ENCODE data around the gene RRP8. TPM values are rescaled to one million over a fixed set of nuclear protein-coding genes. Genes with fewer than 3 reads are reported as not detected.

Gene RRP8
- total and polyA plus RNA-seq, 9 of the 15 experiments (the other 6 are each of a cell fraction or from before 2014, with no cell fraction given), result 5.7 to 47.3 (median 32.6) TPM

DNA sequence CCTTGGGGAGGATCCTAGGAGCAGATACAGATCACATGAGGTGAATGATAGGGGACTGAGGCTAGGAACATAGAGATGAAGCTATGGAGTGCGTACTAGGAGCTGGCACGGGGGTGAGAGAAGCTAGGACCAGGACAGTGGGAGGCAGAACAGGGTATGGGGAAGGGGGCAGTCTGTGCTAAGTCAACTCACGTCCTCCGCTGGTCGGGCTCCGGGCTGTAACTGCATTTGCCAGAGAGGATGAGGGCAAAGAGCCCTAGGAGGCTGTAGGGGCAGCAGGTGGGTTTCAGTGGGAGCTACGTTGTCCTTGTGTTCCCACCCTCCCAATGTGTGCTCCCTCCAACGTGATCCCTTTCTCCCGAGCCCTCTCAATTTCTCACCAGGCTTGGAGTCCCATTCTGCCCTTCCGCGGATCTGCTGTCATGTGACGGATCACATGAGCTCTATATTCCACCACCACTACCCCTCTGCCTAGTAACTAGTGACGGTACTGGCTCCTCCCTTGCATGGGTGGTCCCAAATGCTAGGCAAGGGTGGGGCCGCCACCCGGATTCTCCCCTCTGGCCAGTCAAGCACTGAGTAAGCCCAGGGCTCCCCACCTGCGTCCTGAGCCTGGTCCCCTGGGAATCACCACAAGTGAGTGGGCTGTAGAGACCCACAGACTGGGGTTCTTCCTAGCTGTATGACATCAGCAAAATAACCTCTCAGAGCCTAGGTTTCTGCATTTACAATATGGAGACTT is 15.8 kb upstream of the RRP8 start, which contains the start of gene TPP1 (continued):
- TF ChIP-seq, protein P1, sequence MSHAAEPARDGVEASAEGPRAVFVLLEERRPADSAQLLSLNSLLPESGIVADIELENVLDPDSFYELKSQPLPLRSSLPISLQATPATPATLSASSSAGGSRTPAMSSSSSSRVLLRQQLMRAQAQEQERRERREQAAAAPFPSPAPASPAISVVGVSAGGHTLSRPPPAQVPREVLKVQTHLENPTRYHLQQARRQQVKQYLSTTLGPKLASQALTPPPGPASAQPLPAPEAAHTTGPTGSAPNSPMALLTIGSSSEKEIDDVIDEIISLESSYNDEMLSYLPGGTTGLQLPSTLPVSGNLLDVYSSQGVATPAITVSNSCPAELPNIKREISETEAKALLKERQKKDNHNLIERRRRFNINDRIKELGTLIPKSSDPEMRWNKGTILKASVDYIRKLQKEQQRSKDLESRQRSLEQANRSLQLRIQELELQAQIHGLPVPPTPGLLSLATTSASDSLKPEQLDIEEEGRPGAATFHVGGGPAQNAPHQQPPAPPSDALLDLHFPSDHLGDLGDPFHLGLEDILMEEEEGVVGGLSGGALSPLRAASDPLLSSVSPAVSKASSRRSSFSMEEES (CRISPR knock-in tag; IDR thresholded peaks at IDR 0.05), result peak; percentile 95
- TF ChIP-seq HMG20A (CRISPR knock-in tag; conservative IDR thresholded peaks at IDR 0.05), result no peak
- no peak for TF ChIP-seq SMARCC2 (IDR thresholded peaks at IDR 0.05; ENCODE audit: low read depth)
- TF ChIP-seq ZC3H4 (CRISPR knock-in tag; IDR thresholded peaks at IDR 0.05; ENCODE audit: borderline replicate concordance), result peak; percentile 97; the same call in 1 of the 2 replicates
- TF ChIP-seq SRF (CRISPR knock-in tag; IDR thresholded peaks at IDR 0.05), result peak in 1 of 2 experiments; percentile 45; a peak in 2 of 4 replicates
- TF ChIP-seq, protein P2, sequence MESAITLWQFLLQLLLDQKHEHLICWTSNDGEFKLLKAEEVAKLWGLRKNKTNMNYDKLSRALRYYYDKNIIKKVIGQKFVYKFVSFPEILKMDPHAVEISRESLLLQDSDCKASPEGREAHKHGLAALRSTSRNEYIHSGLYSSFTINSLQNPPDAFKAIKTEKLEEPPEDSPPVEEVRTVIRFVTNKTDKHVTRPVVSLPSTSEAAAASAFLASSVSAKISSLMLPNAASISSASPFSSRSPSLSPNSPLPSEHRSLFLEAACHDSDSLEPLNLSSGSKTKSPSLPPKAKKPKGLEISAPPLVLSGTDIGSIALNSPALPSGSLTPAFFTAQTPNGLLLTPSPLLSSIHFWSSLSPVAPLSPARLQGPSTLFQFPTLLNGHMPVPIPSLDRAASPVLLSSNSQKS (CRISPR knock-in tag; IDR thresholded peaks at IDR 0.05), result no peak
- TF ChIP-seq, protein P3, sequence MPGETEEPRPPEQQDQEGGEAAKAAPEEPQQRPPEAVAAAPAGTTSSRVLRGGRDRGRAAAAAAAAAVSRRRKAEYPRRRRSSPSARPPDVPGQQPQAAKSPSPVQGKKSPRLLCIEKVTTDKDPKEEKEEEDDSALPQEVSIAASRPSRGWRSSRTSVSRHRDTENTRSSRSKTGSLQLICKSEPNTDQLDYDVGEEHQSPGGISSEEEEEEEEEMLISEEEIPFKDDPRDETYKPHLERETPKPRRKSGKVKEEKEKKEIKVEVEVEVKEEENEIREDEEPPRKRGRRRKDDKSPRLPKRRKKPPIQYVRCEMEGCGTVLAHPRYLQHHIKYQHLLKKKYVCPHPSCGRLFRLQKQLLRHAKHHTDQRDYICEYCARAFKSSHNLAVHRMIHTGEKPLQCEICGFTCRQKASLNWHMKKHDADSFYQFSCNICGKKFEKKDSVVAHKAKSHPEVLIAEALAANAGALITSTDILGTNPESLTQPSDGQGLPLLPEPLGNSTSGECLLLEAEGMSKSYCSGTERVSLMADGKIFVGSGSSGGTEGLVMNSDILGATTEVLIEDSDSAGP (CRISPR knock-in tag; IDR thresholded peaks at IDR 0.05), result no peak
- TF ChIP-seq, protein P4, sequence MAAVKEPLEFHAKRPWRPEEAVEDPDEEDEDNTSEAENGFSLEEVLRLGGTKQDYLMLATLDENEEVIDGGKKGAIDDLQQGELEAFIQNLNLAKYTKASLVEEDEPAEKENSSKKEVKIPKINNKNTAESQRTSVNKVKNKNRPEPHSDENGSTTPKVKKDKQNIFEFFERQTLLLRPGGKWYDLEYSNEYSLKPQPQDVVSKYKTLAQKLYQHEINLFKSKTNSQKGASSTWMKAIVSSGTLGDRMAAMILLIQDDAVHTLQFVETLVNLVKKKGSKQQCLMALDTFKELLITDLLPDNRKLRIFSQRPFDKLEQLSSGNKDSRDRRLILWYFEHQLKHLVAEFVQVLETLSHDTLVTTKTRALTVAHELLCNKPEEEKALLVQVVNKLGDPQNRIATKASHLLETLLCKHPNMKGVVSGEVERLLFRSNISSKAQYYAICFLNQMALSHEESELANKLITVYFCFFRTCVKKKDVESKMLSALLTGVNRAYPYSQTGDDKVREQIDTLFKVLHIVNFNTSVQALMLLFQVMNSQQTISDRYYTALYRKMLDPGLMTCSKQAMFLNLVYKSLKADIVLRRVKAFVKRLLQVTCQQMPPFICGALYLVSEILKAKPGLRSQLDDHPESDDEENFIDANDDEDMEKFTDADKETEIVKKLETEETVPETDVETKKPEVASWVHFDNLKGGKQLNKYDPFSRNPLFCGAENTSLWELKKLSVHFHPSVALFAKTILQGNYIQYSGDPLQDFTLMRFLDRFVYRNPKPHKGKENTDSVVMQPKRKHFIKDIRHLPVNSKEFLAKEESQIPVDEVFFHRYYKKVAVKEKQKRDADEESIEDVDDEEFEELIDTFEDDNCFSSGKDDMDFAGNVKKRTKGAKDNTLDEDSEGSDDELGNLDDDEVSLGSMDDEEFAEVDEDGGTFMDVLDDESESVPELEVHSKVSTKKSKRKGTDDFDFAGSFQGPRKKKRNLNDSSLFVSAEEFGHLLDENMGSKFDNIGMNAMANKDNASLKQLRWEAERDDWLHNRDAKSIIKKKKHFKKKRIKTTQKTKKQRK (IDR thresholded peaks at IDR 0.05; ENCODE audit: borderline replicate concordance, low read depth, low read length), result no peak
- TF ChIP-seq MIER1 (IDR thresholded peaks at IDR 0.05; ENCODE audit: low read depth), result no peak
- TF ChIP-seq EWSR1 (IDR thresholded peaks at IDR 0.05; ENCODE audit: borderline replicate concordance, low read depth, partially characterized antibody), result no peak
- no peak for TF ChIP-seq ZNF324 (CRISPR knock-in tag; IDR thresholded peaks at IDR 0.05)
- TF ChIP-seq COPS2 (conservative IDR thresholded peaks at IDR 0.05), result no peak
- no peak for TF ChIP-seq ETV6 (IDR thresholded peaks at IDR 0.05; ENCODE audit: borderline replicate concordance in 1 of 2, low read depth in 2 of 2, low read length in 1 of 2)
- TF ChIP-seq ETV6 (CRISPR knock-in tag; IDR thresholded peaks at IDR 0.05; ENCODE audit: borderline replicate concordance), result no peak
- TF ChIP-seq, protein P5, sequence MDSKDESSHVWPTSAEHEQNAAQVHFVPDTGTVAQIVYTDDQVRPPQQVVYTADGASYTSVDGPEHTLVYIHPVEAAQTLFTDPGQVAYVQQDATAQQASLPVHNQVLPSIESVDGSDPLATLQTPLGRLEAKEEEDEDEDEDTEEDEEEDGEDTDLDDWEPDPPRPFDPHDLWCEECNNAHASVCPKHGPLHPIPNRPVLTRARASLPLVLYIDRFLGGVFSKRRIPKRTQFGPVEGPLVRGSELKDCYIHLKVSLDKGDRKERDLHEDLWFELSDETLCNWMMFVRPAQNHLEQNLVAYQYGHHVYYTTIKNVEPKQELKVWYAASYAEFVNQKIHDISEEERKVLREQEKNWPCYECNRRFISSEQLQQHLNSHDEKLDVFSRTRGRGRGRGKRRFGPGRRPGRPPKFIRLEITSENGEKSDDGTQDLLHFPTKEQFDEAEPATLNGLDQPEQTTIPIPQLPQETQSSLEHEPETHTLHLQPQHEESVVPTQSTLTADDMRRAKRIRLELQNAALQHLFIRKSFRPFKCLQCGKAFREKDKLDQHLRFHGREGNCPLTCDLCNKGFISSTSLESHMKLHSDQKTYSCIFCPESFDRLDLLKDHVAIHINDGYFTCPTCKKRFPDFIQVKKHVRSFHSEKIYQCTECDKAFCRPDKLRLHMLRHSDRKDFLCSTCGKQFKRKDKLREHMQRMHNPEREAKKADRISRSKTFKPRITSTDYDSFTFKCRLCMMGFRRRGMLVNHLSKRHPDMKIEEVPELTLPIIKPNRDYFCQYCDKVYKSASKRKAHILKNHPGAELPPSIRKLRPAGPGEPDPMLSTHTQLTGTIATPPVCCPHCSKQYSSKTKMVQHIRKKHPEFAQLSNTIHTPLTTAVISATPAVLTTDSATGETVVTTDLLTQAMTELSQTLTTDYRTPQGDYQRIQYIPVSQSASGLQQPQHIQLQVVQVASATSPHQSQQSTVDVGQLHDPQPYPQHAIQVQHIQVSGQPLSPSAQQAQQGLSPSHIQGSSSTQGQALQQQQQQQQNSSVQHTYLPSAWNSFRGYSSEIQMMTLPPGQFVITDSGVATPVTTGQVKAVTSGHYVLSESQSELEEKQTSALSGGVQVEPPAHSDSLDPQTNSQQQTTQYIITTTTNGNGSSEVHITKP (IDR thresholded peaks at IDR 0.05; ENCODE audit: partially characterized antibody), result peak; percentile 86

All from K562 (cell line).